ENCODE measurements around the gene CNN2. TPM values are rescaled to one million over a fixed set of nuclear protein-coding genes. Genes with fewer than 3 reads are reported as not detected.
A peak's percentile ranks its signal among the peaks of the same experiment; 100 is the strongest.

The CNN2 gene
- total RNA-seq, 1 experiment from 2014 or later: 524 TPM

GRCh38 chr19:998064-998463, 28.3 kb upstream of the CNN2 start:
- Histone ChIP-seq H3K4ac (ENCODE audit: low read depth, low read length) (no peak overlapping the region), H3K4me1 (ENCODE audit: insufficient read depth, low read length) (no peaks in the 10 kb centered on the region), H2BK15ac (ENCODE audit: low read depth, low read length) (no peak overlapping the region), H3K4me2 (ENCODE audit: insufficient read depth, insufficient read length, low read length) (no peak overlapping the region), H2AFZ (ENCODE audit: low read length) (no peak overlapping the region), H2AK5ac (ENCODE audit: insufficient read length, low read length) (no peak overlapping the region), H4K5ac (ENCODE audit: insufficient read length, low read depth, low read length) (no peak overlapping the region), H2BK5ac (ENCODE audit: insufficient read length, low read length) (no peak overlapping the region), H4K20me1 (ENCODE audit: control insufficient read depth, insufficient read depth, insufficient read length) (peaks cover 4% of the 10 kb centered on the region), H3K9ac (ENCODE audit: extremely low read depth, insufficient read length, low read length) (no peak overlapping the region), H3K27ac (ENCODE audit: insufficient read length, low read depth, low read length) (no peak overlapping the region), H3K18ac (ENCODE audit: insufficient read length, low read depth, low read length) (no peak overlapping the region), H2BK12ac (ENCODE audit: insufficient read length, low read depth, low read length) (no peak overlapping the region), H2BK120ac (ENCODE audit: low read depth, low read length, poor library complexity, severe bottlenecking) (no peak overlapping the region), H3K14ac (ENCODE audit: insufficient read depth, low read length) (no peak overlapping the region), H3K27me3 (ENCODE audit: insufficient read depth, low read length) (peaks cover 10% of the 10 kb centered on the region), H3T11ph (ENCODE audit: low read length) (no peak overlapping the region), H3K23ac (ENCODE audit: insufficient read length, low read depth, low read length) (no peak overlapping the region), H3K9me3 (ENCODE audit: control insufficient read depth, low read depth, low read length) (no peaks in the 10 kb centered on the region), H4K8ac (replicated peaks; ENCODE audit: insufficient read length, low read depth, low read length) (no peak overlapping the region), H3K79me1 (ENCODE audit: insufficient read depth, low read depth, low read length, poor library complexity, severe bottlenecking) (no peaks in the 10 kb centered on the region), H3K23me2 (ENCODE audit: insufficient read length, low read depth, low read length, poor library complexity, severe bottlenecking) (peaks cover 10% of the 10 kb centered on the region), H2BK20ac (ENCODE audit: low read depth, low read length, poor library complexity, severe bottlenecking) (no peak overlapping the region), H3K56ac (ENCODE audit: insufficient read length, low read depth, low read length) (no peak overlapping the region), H4K91ac (ENCODE audit: insufficient read length, low read depth, low read length) (no peak overlapping the region), H3K79me2 (ENCODE audit: insufficient read depth, low read length) (no peaks in the 10 kb centered on the region)
- Mint-ChIP-seq H3K4me1 (peaks cover 5 to 10% of the 10 kb centered on the region in 2 experiments), H3K4me3 (peak overlapping the region in 1 of 2 experiments; percentile 9; a peak in 1 of 5 replicates), H3K27me3 (ENCODE audit: low read depth) (peaks cover 50% of the 10 kb centered on the region), H3K36me3 (ENCODE audit: insufficient read depth in 1 of 3, low read depth in 3 of 3) (peaks cover 0 to 6% (median 0%) of the 10 kb centered on the region in 3 experiments; a peak in 3 of 7 replicates), H3K27ac (peak overlapping the region in 1 of 3 experiments; percentile 4; a peak in 1 of 7 replicates), H3K9me3 (no peaks in the 10 kb centered on the region; a peak in 1 of 5 replicates)
- no peak for DNase-seq
- WGBS (ENCODE audit: extremely low coverage, insufficient read length, low lambda C conversion rate): no CpG with 5 or more reads among the region's 6 CpGs
- TF ChIP-seq CTCF (conservative IDR thresholded peaks at IDR 0.05): no peak

Data from H9 (cell line).